ENCODE measurements around the gene GPC3.

Gene GPC3

GRCh38 chrX:133961046-133961445, 24.3 kb downstream of the GPC3 start:
- no peak overlapping the region for H2AK5ac ChIP-seq (ENCODE audit: low read length)
- no peak overlapping the region for H3K18ac ChIP-seq (ENCODE audit: low read length)
- H3K79me1 ChIP-seq (ENCODE audit: low read length) = no peaks in the 10 kb centered on the region
- no peak overlapping the region for H3K4ac ChIP-seq (ENCODE audit: low read depth, low read length)
- WGBS (ENCODE audit: extremely low coverage, insufficient coverage, low lambda C conversion rate) = no CpG with 5 or more reads among the region's 6 CpGs
- no peak overlapping the region for H4K5ac ChIP-seq (ENCODE audit: low read length)
- H3K4me3 ChIP-seq (ENCODE audit: low read length) = no peak overlapping the region
- H3K4me2 ChIP-seq (ENCODE audit: low read length) = no peak overlapping the region
- H3K9ac ChIP-seq (ENCODE audit: low read length) = no peak overlapping the region
- no peaks in the 10 kb centered on the region for H3K79me2 ChIP-seq (ENCODE audit: control insufficient read depth, insufficient read depth, low read length)
- no peak overlapping the region for H4K8ac ChIP-seq (ENCODE audit: low read depth, low read length)
- no peak overlapping the region for H2BK120ac ChIP-seq (ENCODE audit: low read depth, low read length)
- no peak overlapping the region for H3K23ac ChIP-seq (ENCODE audit: low read length)
- no peak for DNase-seq
- H2BK5ac ChIP-seq (ENCODE audit: low read length) = no peak overlapping the region
- no peaks in the 10 kb centered on the region for H3K36me3 ChIP-seq (ENCODE audit: control insufficient read depth, insufficient read depth, low read length)
- no peaks in the 10 kb centered on the region for H3K27me3 ChIP-seq (ENCODE audit: insufficient read depth, low read length, poor library complexity)
- H3K56ac ChIP-seq (ENCODE audit: low read length) = no peak overlapping the region
- no peak overlapping the region for H2BK15ac ChIP-seq (replicated peaks; ENCODE audit: low read depth)
- no peak overlapping the region for H3K27ac ChIP-seq (ENCODE audit: low read depth, low read length)
- no peaks in the 10 kb centered on the region for H3K4me1 ChIP-seq (ENCODE audit: control insufficient read depth, low read depth, low read length)

GRCh38 chrX:133959972-133960371, 25.4 kb downstream of the GPC3 start:
- no peak overlapping the region for H3K27ac ChIP-seq (ENCODE audit: low read depth, low read length)
- WGBS (ENCODE audit: extremely low coverage, insufficient coverage, low lambda C conversion rate) = no CpG with 5 or more reads among the region's 2 CpGs

GRCh38 chrX:133958997-133959688, 26.3 kb downstream of the GPC3 start:
- no peak overlapping the region for H2BK120ac ChIP-seq (ENCODE audit: low read depth, low read length)
- no peak overlapping the region for H4K8ac ChIP-seq (ENCODE audit: low read depth, low read length)
- H3K27me3 ChIP-seq (ENCODE audit: insufficient read depth, low read length, poor library complexity) = no peaks in the 10 kb centered on the region
- H3K36me3 ChIP-seq (ENCODE audit: control insufficient read depth, insufficient read depth, low read length) = no peaks in the 10 kb centered on the region
- no peak overlapping the region for H3K9ac ChIP-seq (ENCODE audit: low read length)
- no peak overlapping the region for H3K18ac ChIP-seq (ENCODE audit: low read length)
- H3K4ac ChIP-seq (ENCODE audit: low read depth, low read length) = no peak overlapping the region
- no peaks in the 10 kb centered on the region for H3K4me1 ChIP-seq (ENCODE audit: control insufficient read depth, low read depth, low read length)
- H4K5ac ChIP-seq (ENCODE audit: low read length) = no peak overlapping the region
- no peak overlapping the region for H2BK5ac ChIP-seq (ENCODE audit: low read length)
- H3K56ac ChIP-seq (ENCODE audit: low read length) = no peak overlapping the region
- H3K23ac ChIP-seq (ENCODE audit: low read length) = no peak overlapping the region
- no peak for DNase-seq
- H3K4me3 ChIP-seq (ENCODE audit: low read length) = no peak overlapping the region
- no CpG with 5 or more reads among the region's 2 CpGs for WGBS (ENCODE audit: extremely low coverage, insufficient coverage, low lambda C conversion rate)
- H3K79me2 ChIP-seq (ENCODE audit: control insufficient read depth, insufficient read depth, low read length) = no peaks in the 10 kb centered on the region
- H2BK15ac ChIP-seq (replicated peaks; ENCODE audit: low read depth) = no peak overlapping the region
- H3K79me1 ChIP-seq (ENCODE audit: low read length) = no peaks in the 10 kb centered on the region
- no peak overlapping the region for H3K4me2 ChIP-seq (ENCODE audit: low read length)
- H2AK5ac ChIP-seq (ENCODE audit: low read length) = no peak overlapping the region
- H3K27ac ChIP-seq (ENCODE audit: low read depth, low read length) = no peak overlapping the region

More at GRCh38 chrX:133959972-133960371, 25.4 kb downstream of the GPC3 start:
- Histone ChIP-seq H3K9ac (ENCODE audit: low read length) (no peak overlapping the region), H4K8ac (ENCODE audit: low read depth, low read length) (no peak overlapping the region), H2AK5ac (ENCODE audit: low read length) (no peak overlapping the region), H2BK15ac (replicated peaks; ENCODE audit: low read depth) (no peak overlapping the region), H3K56ac (ENCODE audit: low read length) (no peak overlapping the region), H2BK5ac (ENCODE audit: low read length) (no peak overlapping the region), H3K79me1 (ENCODE audit: low read length) (no peaks in the 10 kb centered on the region), H4K5ac (ENCODE audit: low read length) (no peak overlapping the region), H3K23ac (ENCODE audit: low read length) (no peak overlapping the region), H3K36me3 (ENCODE audit: control insufficient read depth, insufficient read depth, low read length) (no peaks in the 10 kb centered on the region), H3K4me2 (ENCODE audit: low read length) (no peak overlapping the region), H3K4ac (ENCODE audit: low read depth, low read length) (no peak overlapping the region), H3K4me1 (ENCODE audit: control insufficient read depth, low read depth, low read length) (no peaks in the 10 kb centered on the region), H3K18ac (ENCODE audit: low read length) (no peak overlapping the region), H3K79me2 (ENCODE audit: control insufficient read depth, insufficient read depth, low read length) (no peaks in the 10 kb centered on the region), H2BK120ac (ENCODE audit: low read depth, low read length) (no peak overlapping the region), H3K27me3 (ENCODE audit: insufficient read depth, low read length, poor library complexity) (no peaks in the 10 kb centered on the region), H3K4me3 (ENCODE audit: low read length) (no peak overlapping the region)
- DNase-seq = no peak

GRCh38 chrX:133956570-133957340, 28.6 kb downstream of the GPC3 start:
- Histone ChIP-seq H3K36me3 (ENCODE audit: control insufficient read depth, insufficient read depth, low read length) (no peaks in the 10 kb centered on the region), H4K5ac (ENCODE audit: low read length) (no peak overlapping the region), H3K4me3 (ENCODE audit: low read length) (no peak overlapping the region), H3K79me1 (ENCODE audit: low read length) (no peaks in the 10 kb centered on the region), H3K23ac (ENCODE audit: low read length) (no peak overlapping the region), H2BK15ac (replicated peaks; ENCODE audit: low read depth) (no peak overlapping the region), H4K8ac (ENCODE audit: low read depth, low read length) (no peak overlapping the region), H3K4ac (ENCODE audit: low read depth, low read length) (no peak overlapping the region), H2BK120ac (ENCODE audit: low read depth, low read length) (no peak overlapping the region), H3K4me2 (ENCODE audit: low read length) (no peak overlapping the region), H2AK5ac (ENCODE audit: low read length) (no peak overlapping the region), H3K4me1 (ENCODE audit: control insufficient read depth, low read depth, low read length) (no peaks in the 10 kb centered on the region), H3K18ac (ENCODE audit: low read length) (no peak overlapping the region), H3K79me2 (ENCODE audit: control insufficient read depth, insufficient read depth, low read length) (no peaks in the 10 kb centered on the region), H3K27ac (ENCODE audit: low read depth, low read length) (no peak overlapping the region), H3K27me3 (ENCODE audit: insufficient read depth, low read length, poor library complexity) (no peaks in the 10 kb centered on the region), H3K9ac (ENCODE audit: low read length) (no peak overlapping the region), H3K56ac (ENCODE audit: low read length) (no peak overlapping the region), H2BK5ac (ENCODE audit: low read length) (no peak overlapping the region)
- WGBS (ENCODE audit: extremely low coverage, insufficient coverage, low lambda C conversion rate) = no CpG with 5 or more reads among the region's 1 CpG
- DNase-seq = no peak

- Histone ChIP-seq H3K23ac (ENCODE audit: low read length) (no peak overlapping the region), H2BK120ac (ENCODE audit: low read depth, low read length) (no peak overlapping the region), H3K79me1 (ENCODE audit: low read length) (no peaks in the 10 kb centered on the region), H3K4me3 (ENCODE audit: low read length) (no peak overlapping the region), H4K5ac (ENCODE audit: low read length) (no peak overlapping the region), H4K8ac (ENCODE audit: low read depth, low read length) (no peak overlapping the region), H3K79me2 (ENCODE audit: control insufficient read depth, insufficient read depth, low read length) (no peaks in the 10 kb centered on the region), H3K4me1 (ENCODE audit: control insufficient read depth, low read depth, low read length) (no peaks in the 10 kb centered on the region), H3K4me2 (ENCODE audit: low read length) (no peak overlapping the region), H3K27me3 (ENCODE audit: insufficient read depth, low read length, poor library complexity) (no peaks in the 10 kb centered on the region), H2BK5ac (ENCODE audit: low read length) (no peak overlapping the region), H3K36me3 (ENCODE audit: control insufficient read depth, insufficient read depth, low read length) (no peaks in the 10 kb centered on the region), H3K56ac (ENCODE audit: low read length) (no peak overlapping the region), H3K9ac (ENCODE audit: low read length) (no peak overlapping the region), H3K4ac (ENCODE audit: low read depth, low read length) (no peak overlapping the region), H3K27ac (ENCODE audit: low read depth, low read length) (no peak overlapping the region), H2BK15ac (replicated peaks; ENCODE audit: low read depth) (no peak overlapping the region), H3K18ac (ENCODE audit: low read length) (no peak overlapping the region), H2AK5ac (ENCODE audit: low read length) (no peak overlapping the region)
- no peak for DNase-seq
- no CpG with 5 or more reads among the region's 4 CpGs for WGBS (ENCODE audit: extremely low coverage, insufficient coverage, low lambda C conversion rate)
Measured at GRCh38 chrX:133953785-133954355, 31.5 kb downstream of the GPC3 start.

Data from mesendoderm (in vitro differentiated cells).